Measurements from ENCODE around the gene TMEM42.

TMEM42 gene

GRCh38 chr3:44910693-44911092 is 49.0 kb downstream of the TMEM42 start:
- no peak for DNase-seq (ENCODE audit: low spot score)

GRCh38 chr3:44913868-44914468 is 52.3 kb downstream of the TMEM42 start:
- peak; percentile 71 for DNase-seq (ENCODE audit: low spot score)

- DNase-seq (ENCODE audit: low spot score) = peak; percentile 31
These were observed 53.2 kb downstream of the TMEM42 start for GRCh38 chr3:44914936-44915335.
